Measurements from ENCODE around the gene ALDH3A1.

- TF ChIP-seq CTCF (IDR thresholded peaks at IDR 0.05; ENCODE audit: low read depth, low read length): no peak
- TF ChIP-seq POLR2A (IDR thresholded peaks at IDR 0.05; ENCODE audit: extremely low read depth, insufficient read length): no peak
- TF ChIP-seq MAX (IDR thresholded peaks at IDR 0.05; ENCODE audit: low read depth, low read length): no peak
- TF ChIP-seq MYC (IDR thresholded peaks at IDR 0.05; ENCODE audit: low read depth, low read length): no peak
These were observed 30.0 kb downstream of the ALDH3A1 start for GRCh38 chr17:19718041-19718612.

Measured in NB4 (cell line).